ENCODE results near the gene ZNF878.

Gene ZNF878

GRCh38 chr19:12052497-12053169 is at the start of gene ZNF878:
Gene ZNF878, minus strand, starts transcription at chr19:12052961. Its CDS starts 160 bp downstream, at chr19:12052801.
- peak within 1 kb of the TSS; percentile 77 for H3K4me3 ChIP-seq (ENCODE audit: low read depth, low read length)
- DNase-seq (ENCODE audit: low read depth), result peak; percentile 96
- TF ChIP-seq MAX (IDR thresholded peaks at IDR 0.05; ENCODE audit: low read depth, low read length), result 0 out of 2 replicates have a peak, but pooled peaks have one; percentile 48
- TF ChIP-seq POLR2A (IDR thresholded peaks at IDR 0.05; ENCODE audit: extremely low read depth, insufficient read length), result peak; percentile 90
- TF ChIP-seq CTCF (IDR thresholded peaks at IDR 0.05; ENCODE audit: low read depth, low read length), result peak; percentile 27
- no peak for TF ChIP-seq MYC (IDR thresholded peaks at IDR 0.05; ENCODE audit: low read depth, low read length)

- DNase-seq (ENCODE audit: low read depth), result no peak
- TF ChIP-seq CTCF (IDR thresholded peaks at IDR 0.05; ENCODE audit: low read depth, low read length), result no peak
- TF ChIP-seq MYC (IDR thresholded peaks at IDR 0.05; ENCODE audit: low read depth, low read length), result no peak
- no peak for TF ChIP-seq MAX (IDR thresholded peaks at IDR 0.05; ENCODE audit: low read depth, low read length)
- no peak for TF ChIP-seq POLR2A (IDR thresholded peaks at IDR 0.05; ENCODE audit: extremely low read depth, insufficient read length)
- H3K4me3 ChIP-seq (ENCODE audit: low read depth, low read length), result no peak overlapping the region
These were observed 45.3 kb upstream of the ZNF878 start for GRCh38 chr19:12098040-12098439.

- no peak overlapping the region for H3K4me3 ChIP-seq (ENCODE audit: low read depth, low read length)
- TF ChIP-seq POLR2A (IDR thresholded peaks at IDR 0.05; ENCODE audit: extremely low read depth, insufficient read length) (no peak), MAX (IDR thresholded peaks at IDR 0.05; ENCODE audit: low read depth, low read length) (no peak), MYC (IDR thresholded peaks at IDR 0.05; ENCODE audit: low read depth, low read length) (no peak), CTCF (IDR thresholded peaks at IDR 0.05; ENCODE audit: low read depth, low read length) (no peak)
These were observed 42.5 kb upstream of the ZNF878 start for GRCh38 chr19:12095111-12095790.

DNA sequence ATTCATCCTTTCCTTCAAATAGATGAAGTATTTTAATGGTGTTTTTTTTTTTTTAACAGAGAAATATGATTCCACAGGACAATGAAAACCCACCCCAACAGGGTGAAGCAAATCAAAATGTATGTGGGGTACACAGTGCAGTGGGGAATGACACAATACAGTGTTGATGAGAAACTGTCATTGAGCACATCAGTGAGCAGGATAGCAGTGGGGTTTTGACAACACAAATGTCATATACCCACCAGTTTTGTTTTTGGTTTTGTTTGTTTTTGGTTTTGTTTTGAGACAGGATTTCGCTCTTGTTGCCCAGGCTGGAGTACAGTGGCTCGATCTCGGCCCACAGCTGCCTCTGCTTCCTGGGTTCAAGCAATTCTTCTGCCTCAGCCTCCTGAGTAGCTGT is 41.0 kb upstream of the ZNF878 start:
- no peak for TF ChIP-seq MYC (IDR thresholded peaks at IDR 0.05; ENCODE audit: low read depth, low read length)
- no peak for TF ChIP-seq CTCF (IDR thresholded peaks at IDR 0.05; ENCODE audit: low read depth, low read length)
- no peak for TF ChIP-seq MAX (IDR thresholded peaks at IDR 0.05; ENCODE audit: low read depth, low read length)
- no peak for TF ChIP-seq POLR2A (IDR thresholded peaks at IDR 0.05; ENCODE audit: extremely low read depth, insufficient read length)
- DNase-seq (ENCODE audit: low read depth), result no peak
- peak overlapping the region; percentile 17 for H3K4me3 ChIP-seq (ENCODE audit: low read depth, low read length)

More at GRCh38 chr19:12095111-12095790, 42.5 kb upstream of the ZNF878 start:
- DNase-seq (ENCODE audit: low read depth), result peak; percentile 44

- TF ChIP-seq MYC (IDR thresholded peaks at IDR 0.05; ENCODE audit: low read depth, low read length) (no peak), MAX (IDR thresholded peaks at IDR 0.05; ENCODE audit: low read depth, low read length) (no peak), CTCF (IDR thresholded peaks at IDR 0.05; ENCODE audit: low read depth, low read length) (no peak), POLR2A (IDR thresholded peaks at IDR 0.05; ENCODE audit: extremely low read depth, insufficient read length) (no peak)
- peak overlapping the region; percentile 89 for H3K4me3 ChIP-seq (ENCODE audit: low read depth, low read length)
- peak; percentile 42 for DNase-seq (ENCODE audit: low read depth)
These were observed 40.2 kb upstream of the ZNF878 start for GRCh38 chr19:12092956-12093355.
